Keratinocyte (primary cell): ENCODE measurements around the gene FGF1. TPM values are rescaled to one million over a fixed set of nuclear protein-coding genes. Genes with fewer than 3 reads are reported as not detected.

Experiments used
- DNase-seq: peaks from one replicate; pipeline ENCODE4 v3.0.0-alpha.2; 2011; ENCODE audit warnings: low read depth, missing footprints, low spot score
- FAIRE-seq: peaks from 2 replicates; lab custom pipeline; 2011; peaks lifted over from hg19 to GRCh38; lab: Jason Lieb, UNC
- H2AFZ ChIP-seq: 2 replicates; pipeline ENCODE4 v1.6.0; 2012; ENCODE audit warnings: low read length, control low read depth, inconsistent platforms; ENCODE audit not compliant: control insufficient read depth
- H3K27ac ChIP-seq: 2 replicates; pipeline ENCODE4 v1.5.1; 2011; ENCODE audit warnings: low read length; ENCODE audit not compliant: control insufficient read depth, insufficient read depth
- H3K27me3 ChIP-seq: 3 replicates; pipeline ENCODE4 v1.6.0; 2011; ENCODE audit warnings: low read length; ENCODE audit not compliant: control insufficient read depth, insufficient read depth; ENCODE audit errors: extremely low read depth
- H3K36me3 ChIP-seq, 2 experiments: 2 replicates in 1 of 2; 3 replicates in 1 of 2; pipeline ENCODE4 v1.5.1; 2011; ENCODE audit warnings: low read length in 2 of 2, mild to moderate bottlenecking in 1 of 2; ENCODE audit not compliant: control insufficient read depth in 2 of 2, insufficient read depth in 2 of 2; ENCODE audit errors: extremely low read depth in 1 of 2
- H3K4me1 ChIP-seq: 3 replicates; pipeline ENCODE4 v1.5.1; 2011; ENCODE audit warnings: low read length; ENCODE audit not compliant: control insufficient read depth, insufficient read depth; ENCODE audit errors: extremely low read depth
- H3K4me2 ChIP-seq: 3 replicates; pipeline ENCODE4 v1.6.0; 2011; ENCODE audit warnings: low read depth, low read length; ENCODE audit not compliant: control insufficient read depth, insufficient read depth; ENCODE audit errors: extremely low read depth
- H3K4me3 ChIP-seq, 3 experiments: fragments of 200-600 bp in 1 of 3; sonication (generic) in 1 of 3; 2 replicates in 2 of 3; 3 replicates in 1 of 3; pipeline ENCODE4 v1.5.1; 2011 to 2016; ENCODE audit warnings: low read length in 3 of 3, mild to moderate bottlenecking in 3 of 3, control low read depth in 2 of 3, inconsistent platforms in 1 of 3, low read depth in 1 of 3, mixed read lengths in 1 of 3, mixed run types in 1 of 3, moderate library complexity in 1 of 3; ENCODE audit not compliant: control insufficient read depth in 2 of 3, insufficient read depth in 2 of 3; ENCODE audit errors: extremely low read depth in 1 of 3
- H3K79me2 ChIP-seq: 2 replicates; pipeline ENCODE4 v1.6.0; 2012; ENCODE audit warnings: low read length; ENCODE audit not compliant: control insufficient read depth, insufficient read depth
- H3K9ac ChIP-seq: 3 replicates; pipeline ENCODE4 v1.6.0; 2011; ENCODE audit warnings: low read length; ENCODE audit not compliant: control insufficient read depth, insufficient read depth; ENCODE audit errors: extremely low read depth
- H3K9me1 ChIP-seq: 3 replicates; pipeline ENCODE4 v1.6.0; 2011; ENCODE audit warnings: low read length; ENCODE audit not compliant: control insufficient read depth, insufficient read depth; ENCODE audit errors: extremely low read depth
- H3K9me3 ChIP-seq: 2 replicates; pipeline ENCODE4 v1.5.1; 2012; ENCODE audit warnings: low read depth, low read length; ENCODE audit not compliant: control insufficient read depth
- H4K20me1 ChIP-seq: 3 replicates; pipeline ENCODE4 v1.6.0; 2011; ENCODE audit warnings: low read length; ENCODE audit not compliant: control insufficient read depth, insufficient read depth; ENCODE audit errors: extremely low read depth
- CTCF ChIP-seq, 3 experiments: IDR thresholded peaks in 1 of 3; conservative IDR thresholded peaks in 1 of 3; optimal IDR thresholded peaks in 1 of 3; 2 replicates in 2 of 3; 3 replicates in 1 of 3; pipeline versions ENCODE3 to v1.5.1; 2011; ENCODE audit warnings: low read length in 3 of 3, mild to moderate bottlenecking in 3 of 3, moderate library complexity in 2 of 3, control low read depth in 1 of 3, inconsistent platforms in 1 of 3; ENCODE audit not compliant: insufficient read depth in 2 of 3; ENCODE audit errors: extremely low read depth in 1 of 3
- EZH2 ChIP-seq: IDR thresholded peaks from one replicate; pipeline ENCODE4 v1.6.1; 2012; ENCODE audit warnings: inconsistent platforms, mild to moderate bottlenecking, low read length, moderate library complexity
- dilution Hi-C: fragments of 300-500 bp; cut with MboI; formaldehyde crosslinking; loops from one replicate; pipeline ENCODE4 v1.7.0; 2020; ENCODE audit warnings: low sequenced_read_pairs; ENCODE audit not compliant: extremely low pct_ligation_motif_present
- polyA plus RNA-seq, 5 experiments: library from polyadenylated mRNA; depleted of rRNA in 3 of 5; stranded (reverse) in 3 of 5; stranded (forward) in 1 of 5; unstranded in 1 of 5; fragments of >200 nt; gene quantifications; 1 replicate in 1 of 5; 2 replicates in 3 of 5; 3 replicates in 1 of 5; pipeline versions ENCODE4 v1.2.1 to v1.2.3, GENCODE V29; 2011 to 2012; ENCODE audit warnings: missing spikeins in 2 of 5, low read depth in 1 of 5, low replicate concordance in 1 of 5

Gene FGF1
- polyA plus RNA-seq, 1 donor (not counting 4 experiments of a cell fraction or from before 2014, with no cell fraction given) = 2.4 TPM

- Histone ChIP-seq H2AFZ (no peak overlapping the region), H3K79me2 (no peaks in the 10 kb centered on the region), H3K9me3 (no peaks in the 10 kb centered on the region), H3K9me1 (peaks cover 1% of the 10 kb centered on the region), H3K27ac (no peak overlapping the region), H3K4me2 (no peak overlapping the region), H3K4me1 (peaks cover 8% of the 10 kb centered on the region), H4K20me1 (no peaks in the 10 kb centered on the region), H3K36me3 (no peaks in the 10 kb centered on the region), H3K27me3 (no peaks in the 10 kb centered on the region), H3K9ac (no peak overlapping the region), H3K4me3 (no peak overlapping the region)
- dilution Hi-C loops = no loop called here
- TF ChIP-seq EZH2 = no peak
- TF ChIP-seq CTCF (optimal IDR thresholded peaks at IDR 0.05 in 1 of 3, IDR thresholded peaks at IDR 0.05 in 1 of 3, conservative IDR thresholded peaks at IDR 0.05 in 1 of 3; ENCODE audit: extremely low read depth in 1 of 3, insufficient read depth in 2 of 3, low read length in 3 of 3) = no peak
- no peak for DNase-seq
- no peak for FAIRE-seq
These were observed 8.4 kb upstream of the FGF1 start for GRCh38 chr5:142694092-142694856.

- H3K4me1 ChIP-seq = peaks cover 12% of the 10 kb centered on the region
- H3K79me2 ChIP-seq = no peaks in the 10 kb centered on the region
- no peak overlapping the region for H3K27ac ChIP-seq
- DNase-seq (no peak), FAIRE-seq (no peak)
- H4K20me1 ChIP-seq = no peaks in the 10 kb centered on the region
- no peak overlapping the region for H3K4me2 ChIP-seq
- H3K4me3 ChIP-seq = no peak overlapping the region
- H3K36me3 ChIP-seq = no peaks in the 10 kb centered on the region
- no peak for TF ChIP-seq CTCF (optimal IDR thresholded peaks at IDR 0.05 in 1 of 3, IDR thresholded peaks at IDR 0.05 in 1 of 3, conservative IDR thresholded peaks at IDR 0.05 in 1 of 3; ENCODE audit: extremely low read depth in 1 of 3, insufficient read depth in 2 of 3, low read length in 3 of 3)
- TF ChIP-seq EZH2 = no peak
- no peak overlapping the region for H2AFZ ChIP-seq
- H3K27me3 ChIP-seq = no peaks in the 10 kb centered on the region
- H3K9ac ChIP-seq = no peak overlapping the region
- dilution Hi-C loops = no loop called here
- peaks cover 3% of the 10 kb centered on the region for H3K9me1 ChIP-seq
- H3K9me3 ChIP-seq = no peaks in the 10 kb centered on the region
These were observed 6.5 kb upstream of the FGF1 start for GRCh38 chr5:142692321-142692894.
